Measurements from ENCODE around the gene NHLH1.

DNA sequence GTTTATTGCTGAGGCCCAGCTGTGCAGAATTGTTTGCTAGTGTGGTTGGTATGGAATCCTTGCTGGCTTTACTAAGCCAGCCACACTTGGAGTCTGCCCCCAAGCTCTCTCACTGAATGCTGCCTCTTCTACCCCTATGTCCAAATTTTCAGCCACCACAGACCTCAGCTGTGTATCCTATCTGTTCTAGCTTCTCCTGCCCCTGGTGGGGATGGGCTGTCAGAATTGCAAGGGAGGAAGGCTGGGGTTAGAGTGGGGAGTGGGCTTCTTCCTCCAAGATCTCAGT lies 4.4 kb downstream of the NHLH1 start:
- TF ChIP-seq, protein P1, sequence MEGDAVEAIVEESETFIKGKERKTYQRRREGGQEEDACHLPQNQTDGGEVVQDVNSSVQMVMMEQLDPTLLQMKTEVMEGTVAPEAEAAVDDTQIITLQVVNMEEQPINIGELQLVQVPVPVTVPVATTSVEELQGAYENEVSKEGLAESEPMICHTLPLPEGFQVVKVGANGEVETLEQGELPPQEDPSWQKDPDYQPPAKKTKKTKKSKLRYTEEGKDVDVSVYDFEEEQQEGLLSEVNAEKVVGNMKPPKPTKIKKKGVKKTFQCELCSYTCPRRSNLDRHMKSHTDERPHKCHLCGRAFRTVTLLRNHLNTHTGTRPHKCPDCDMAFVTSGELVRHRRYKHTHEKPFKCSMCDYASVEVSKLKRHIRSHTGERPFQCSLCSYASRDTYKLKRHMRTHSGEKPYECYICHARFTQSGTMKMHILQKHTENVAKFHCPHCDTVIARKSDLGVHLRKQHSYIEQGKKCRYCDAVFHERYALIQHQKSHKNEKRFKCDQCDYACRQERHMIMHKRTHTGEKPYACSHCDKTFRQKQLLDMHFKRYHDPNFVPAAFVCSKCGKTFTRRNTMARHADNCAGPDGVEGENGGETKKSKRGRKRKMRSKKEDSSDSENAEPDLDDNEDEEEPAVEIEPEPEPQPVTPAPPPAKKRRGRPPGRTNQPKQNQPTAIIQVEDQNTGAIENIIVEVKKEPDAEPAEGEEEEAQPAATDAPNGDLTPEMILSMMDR (IDR thresholded peaks at IDR 0.05; ENCODE audit: low read length): no peak
- TF ChIP-seq EZH2phosphoT487 (IDR thresholded peaks at IDR 0.05; ENCODE audit: low read length): no peak
